Endothelial cell of umbilical vein (primary cell): ENCODE data around the gene DEPDC5. TPM values are rescaled to one million over a fixed set of nuclear protein-coding genes. Genes with fewer than 3 reads are reported as not detected.
A peak's percentile ranks its signal among the peaks of the same experiment; 100 is the strongest.

Experiments used
- BruUV-seq: library from RNA; stranded (reverse); fragments of 400-500 nt; replicated peaks from 2 replicates; lab custom pipeline; 2021; lab: Mats Ljungman, UMichigan
- CTCF ChIA-PET: fragments of 300-600, 350-600 bp; sonication (Branson Sonifier 250); formaldehyde crosslinking; loops from one replicate; lab custom pipeline; 2021; ENCODE audit warnings: antibody characterized with exemption, inconsistent platforms; lab: Charles Lee
- POLR2A ChIA-PET: fragments of 300-600, 350-600 bp; sonication (Branson Sonifier 250); formaldehyde crosslinking; loops from one replicate; lab custom pipeline; 2021; ENCODE audit warnings: antibody characterized with exemption, inconsistent platforms; lab: Charles Lee
- DNase-seq: peaks from one replicate; pipeline ENCODE4 v3.0.0-alpha.2; 2011; ENCODE audit warnings: low read depth, low spot score
- FAIRE-seq: peaks from 2 replicates; lab custom pipeline; 2011; peaks lifted over from hg19 to GRCh38; lab: Jason Lieb, UNC
- H2AFZ ChIP-seq: 2 replicates; pipeline ENCODE4 v1.6.0; 2012; ENCODE audit warnings: low read depth, low read length, control low read depth, inconsistent platforms
- H3K27ac ChIP-seq: 2 replicates; pipeline ENCODE4 v1.5.1; 2011; ENCODE audit warnings: low read depth, mild to moderate bottlenecking, control low read depth, low read length, moderate library complexity; ENCODE audit not compliant: insufficient read depth
- H3K27me3 ChIP-seq, 2 experiments: 2 replicates each; pipeline versions ENCODE4 v1.6.0 to v1.6.1; 2011; ENCODE audit warnings: low read length in 2 of 2, mixed read lengths in 1 of 2; ENCODE audit not compliant: control insufficient read depth in 2 of 2, insufficient read depth in 2 of 2
- H3K36me3 ChIP-seq, 2 experiments: 2 replicates in 1 of 2; 3 replicates in 1 of 2; pipeline ENCODE4 v1.5.1; 2011; ENCODE audit warnings: low read length in 2 of 2, mild to moderate bottlenecking in 1 of 2, moderate library complexity in 1 of 2; ENCODE audit not compliant: control insufficient read depth in 2 of 2, insufficient read depth in 2 of 2; ENCODE audit errors: extremely low read depth in 1 of 2
- H3K4me1 ChIP-seq: 3 replicates; pipeline ENCODE4 v1.5.1; 2011; ENCODE audit warnings: mild to moderate bottlenecking, low read length; ENCODE audit not compliant: control insufficient read depth, insufficient read depth; ENCODE audit errors: extremely low read depth
- H3K4me2 ChIP-seq: 2 replicates; pipeline ENCODE4 v1.6.1; 2011; ENCODE audit warnings: low read length, control low read depth, mixed read lengths; ENCODE audit not compliant: insufficient read depth
- H3K4me3 ChIP-seq, 3 experiments: fragments of 200-600 bp in 1 of 3; sonication (generic), shearing (Covaris generic) in 1 of 3; replicated peaks in 1 of 3; 2 replicates each; pipeline ENCODE4 v1.5.1; 2011 to 2016; ENCODE audit warnings: control low read depth in 3 of 3, low read length in 3 of 3, mild to moderate bottlenecking in 2 of 3, inconsistent platforms in 1 of 3, low read depth in 1 of 3, moderate library complexity in 1 of 3; ENCODE audit not compliant: insufficient read depth in 1 of 3
- H3K79me2 ChIP-seq: 2 replicates; pipeline ENCODE4 v1.6.0; 2012; ENCODE audit warnings: low read length, inconsistent platforms; ENCODE audit not compliant: control insufficient read depth, insufficient read depth
- H3K9ac ChIP-seq: replicated peaks from 2 replicates; pipeline ENCODE3; 2011; ENCODE audit warnings: low read length, control low read depth; ENCODE audit not compliant: insufficient read depth; ENCODE audit errors: extremely low read depth
- H3K9me1 ChIP-seq: replicated peaks from 3 replicates; pipeline ENCODE4 v1.6.0; 2011; ENCODE audit warnings: mild to moderate bottlenecking, low read length; ENCODE audit not compliant: control insufficient read depth, insufficient read depth; ENCODE audit errors: extremely low read depth
- H3K9me3 ChIP-seq: replicated peaks from 2 replicates; pipeline ENCODE4 v1.5.1; 2012; ENCODE audit warnings: low read length, inconsistent platforms; ENCODE audit not compliant: control insufficient read depth, insufficient read depth
- H4K20me1 ChIP-seq: replicated peaks from 2 replicates; pipeline ENCODE3; 2011; ENCODE audit warnings: mild to moderate bottlenecking, low read length; ENCODE audit not compliant: control insufficient read depth, insufficient read depth; ENCODE audit errors: extremely low read depth
- CTCF ChIP-seq, 2 donors: IDR thresholded peaks; 1 replicate in 1 of 2; 2 replicates in 1 of 2; pipeline ENCODE4 v1.5.1; 2011; ENCODE audit warnings: low read length in 2 of 2, mild to moderate bottlenecking in 2 of 2, moderate library complexity in 2 of 2, control low read depth in 1 of 2, inconsistent platforms in 1 of 2, low read depth in 1 of 2; ENCODE audit not compliant: insufficient read depth in 1 of 2; ENCODE audit errors: extremely low read depth in 1 of 2
- EZH2 ChIP-seq: IDR thresholded peaks from 2 replicates; pipeline ENCODE4 v1.6.1; 2012; ENCODE audit warnings: borderline replicate concordance, low read depth, mild to moderate bottlenecking, moderate library complexity, low read length, inconsistent platforms; ENCODE audit not compliant: severe bottlenecking
- FOS ChIP-seq: IDR thresholded peaks from 2 replicates; pipeline ENCODE4 v1.6.1; 2011; ENCODE audit warnings: mild to moderate bottlenecking, low read length, moderate library complexity, borderline replicate concordance; ENCODE audit not compliant: insufficient read depth
- GATA2 ChIP-seq: IDR thresholded peaks from 2 replicates; pipeline ENCODE4 v1.7.0; 2011; ENCODE audit warnings: low read depth, mild to moderate bottlenecking, moderate library complexity, mixed read lengths, low read length; ENCODE audit not compliant: insufficient read length, insufficient read depth
- JUN ChIP-seq: IDR thresholded peaks from 2 replicates; pipeline ENCODE4 v1.6.1; 2011; ENCODE audit warnings: borderline replicate concordance, low read depth; ENCODE audit not compliant: insufficient read length, insufficient read depth
- MAX ChIP-seq: IDR thresholded peaks from 2 replicates; pipeline ENCODE4 v1.6.1; 2011; ENCODE audit not compliant: insufficient read depth, insufficient read length
- MYC ChIP-seq: IDR thresholded peaks from one replicate; pipeline ENCODE4 v1.6.1; 2011; ENCODE audit warnings: mild to moderate bottlenecking, low read depth, low read length
- POLR2A ChIP-seq: IDR thresholded peaks from 2 replicates; pipeline ENCODE4 v1.6.1; 2012; ENCODE audit warnings: low read depth, mild to moderate bottlenecking, control low read depth, low read length
- POLR2AphosphoS5 ChIP-seq: IDR thresholded peaks from 2 replicates; pipeline ENCODE4 v1.6.1; 2012; ENCODE audit warnings: low read depth, mild to moderate bottlenecking, control low read depth, low read length, moderate library complexity; ENCODE audit not compliant: insufficient read depth
- dilution Hi-C: fragments of 300-500 bp; cut with MboI; formaldehyde crosslinking; loops from one replicate; pipeline ENCODE4 v1.15.0; 2019; ENCODE audit warnings: low sequenced_read_pairs; ENCODE audit not compliant: extremely low pct_ligation_motif_present
- intact Hi-C: fragments of 100-400 bp; cut with micrococcal nuclease; formaldehyde crosslinking; loops from one replicate; pipeline ENCODE4 v1.10.0; 2022
- polyA plus RNA-seq, 4 experiments: library from polyadenylated mRNA; depleted of rRNA in 3 of 4; stranded (reverse) in 3 of 4; unstranded in 1 of 4; fragments of >200 nt; gene quantifications; 2 replicates each; pipeline versions ENCODE4 v1.2.1 to v1.2.3, GENCODE V29; 2011 to 2012; ENCODE audit warnings: missing spikeins in 1 of 4
- total RNA-seq: library from RNA; stranded (reverse); gene quantifications from 2 replicates; pipeline ENCODE4 v1.2.3, GENCODE V29; 2021

DEPDC5 gene
- total and polyA plus RNA-seq, 2 donors (not counting 3 experiments of a cell fraction or from before 2014, with no cell fraction given): 13.1 to 36.6 TPM

DNA sequence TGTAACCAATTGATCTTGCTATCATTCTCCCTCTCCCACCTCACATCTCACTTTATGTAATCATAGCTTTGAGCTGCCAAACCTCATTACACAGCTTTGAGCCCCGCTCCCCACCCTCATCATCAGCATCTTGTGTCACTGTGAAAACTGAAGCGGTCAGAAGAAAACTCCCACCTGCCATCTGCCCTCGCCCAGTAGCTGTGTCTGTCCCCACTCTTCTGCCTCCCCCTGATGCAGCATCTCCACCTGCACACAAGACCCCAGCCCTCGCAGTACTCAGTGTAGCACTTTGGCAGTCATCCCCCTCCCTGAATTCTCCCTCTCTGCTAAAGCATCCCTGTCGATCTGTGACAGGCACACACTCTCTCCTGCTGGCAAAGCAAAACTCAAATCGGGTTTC, 130.2 kb downstream of the DEPDC5 start:
- POLR2A ChIA-PET: no interaction called here
- dilution Hi-C loops (no loop called here), intact Hi-C loops (no loop called here)

DNA sequence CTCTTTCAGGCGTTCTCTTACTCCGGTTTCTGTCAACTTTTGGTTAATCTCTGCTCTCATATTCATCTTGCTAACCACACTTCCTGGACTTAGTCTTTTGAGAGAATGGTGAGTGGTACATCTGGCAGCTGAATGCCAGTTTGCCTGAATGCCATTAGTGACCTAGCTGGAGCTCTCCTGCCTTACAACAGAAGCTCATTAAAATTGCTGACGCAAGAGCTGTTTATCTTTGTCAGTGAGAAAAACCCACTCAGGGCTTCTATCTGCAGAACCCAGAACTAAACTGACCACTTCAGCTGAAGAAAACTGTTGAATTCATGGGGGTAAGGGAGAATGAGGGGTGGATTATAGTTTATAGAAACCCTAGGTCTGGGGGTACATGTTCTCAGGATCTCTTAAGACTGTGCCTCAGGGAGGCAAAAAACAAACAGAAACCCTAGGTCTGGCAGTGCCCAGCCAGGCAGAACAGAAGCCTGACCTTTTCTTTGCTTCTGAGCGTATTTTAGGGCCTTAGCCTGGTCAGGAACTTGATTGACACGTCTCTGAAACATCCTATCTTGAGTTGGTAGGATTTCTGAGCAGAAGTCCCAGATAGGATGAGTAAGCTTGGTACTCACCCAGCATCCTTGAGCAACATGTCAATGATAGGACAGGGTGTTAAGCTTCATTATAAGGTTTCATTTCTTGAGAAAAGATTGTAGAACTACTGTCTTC, 137.7 kb downstream of the DEPDC5 start:
- POLR2A ChIA-PET: no interaction called here
- no peak for DNase-seq
- H4K20me1 ChIP-seq: no peaks in the 10 kb centered on the region
- dilution Hi-C loops (no loop called here), intact Hi-C loops (no loop called here)
- no peaks in the 10 kb centered on the region for H3K27me3 ChIP-seq
- no peaks in the 10 kb centered on the region for H3K79me2 ChIP-seq
- H3K9ac ChIP-seq: no peak overlapping the region
- CTCF ChIA-PET: interaction anchor here (0.8 to 2.4 kb wide), 4 partner anchors 9 to 69 kb away, joined by 3 to 8 read pairs (median 3); no protein-coding TSS in a partner anchor
- H2AFZ ChIP-seq: no peak overlapping the region
- FAIRE-seq: peak; percentile 48
- H3K27ac ChIP-seq: no peak overlapping the region
- H3K4me1 ChIP-seq: no peaks in the 10 kb centered on the region
- no peaks in the 10 kb centered on the region for H3K9me1 ChIP-seq
- H3K36me3 ChIP-seq: peaks cover 0 to 9% of the 10 kb centered on the region in 2 experiments
- no peaks in the 10 kb centered on the region for H3K9me3 ChIP-seq
- no peak overlapping the region for H3K4me3 ChIP-seq
- BruUV-seq: no TSS peak
- H3K4me2 ChIP-seq: no peak overlapping the region
- TF ChIP-seq MAX: no peak
- no peak for TF ChIP-seq JUN
- TF ChIP-seq MYC: no peak
- TF ChIP-seq POLR2AphosphoS5: no peak
- TF ChIP-seq CTCF (IDR thresholded peaks at IDR 0.05; ENCODE audit: extremely low read depth in 1 of 2, insufficient read depth in 1 of 2, low read depth in 1 of 2, low read length in 2 of 2): no peak
- TF ChIP-seq POLR2A: no peak
- TF ChIP-seq EZH2: no peak
- no peak for TF ChIP-seq FOS
- no peak for TF ChIP-seq GATA2

More for the DNA sequence above, 130.2 kb downstream of the DEPDC5 start:
- FAIRE-seq: no peak
- Histone ChIP-seq H3K27me3 (no peaks in the 10 kb centered on the region), H3K4me3 (no peak overlapping the region), H3K79me2 (no peaks in the 10 kb centered on the region), H3K9me1 (no peaks in the 10 kb centered on the region), H3K9me3 (no peaks in the 10 kb centered on the region), H3K36me3 (no peaks in the 10 kb centered on the region), H3K9ac (no peak overlapping the region), H3K4me1 (no peaks in the 10 kb centered on the region), H3K27ac (no peak overlapping the region), H3K4me2 (no peak overlapping the region), H2AFZ (no peak overlapping the region), H4K20me1 (no peaks in the 10 kb centered on the region)
- DNase-seq: no peak
- no TSS peak for BruUV-seq
- TF ChIP-seq GATA2 (no peak), JUN (no peak), MAX (no peak), POLR2AphosphoS5 (no peak)
- CTCF ChIA-PET: no interaction called here
